CD4-positive, alpha-beta T cell treated with Interleukin-6 at 100 ng/mL for 8 hours (primary cell): ENCODE measurements around the gene COX14.
"Not testable (repeated sequence)": the region's sequence is repeated elsewhere in the genome, so short reads cannot be mapped to it uniquely, and the experiment has no call there.

ENCODE experiments used
- DNase-seq: peaks from one replicate; pipeline ENCODE4 v3.0.0-alpha.2; 2020; ENCODE audit warnings: mixed read lengths, low spot score

COX14 gene

GRCh38 chr12:50107416-50108268 lies 4.4 kb upstream of the COX14 start:
- no peak for DNase-seq

GRCh38 chr12:50109319-50109718 lies 2.7 kb upstream of the COX14 start:
- no peak for DNase-seq

- no peak for DNase-seq
Measured at GRCh38 chr12:50110127-50110761, 1.8 kb upstream of the COX14 start.

- no peak for DNase-seq
Measured at GRCh38 chr12:50110762-50111351, 1.2 kb upstream of the COX14 start.

GRCh38 chr12:50111395-50111692 lies 692 bp upstream of the COX14 start:
- DNase-seq, result no peak

GRCh38 chr12:50112456-50113218 lies 601 bp downstream of the COX14 start:
- DNase-seq, result no peak

- no peak for DNase-seq
Measured at GRCh38 chr12:50117057-50117622, 5.1 kb downstream of the COX14 start.

- no peak for DNase-seq
Measured at GRCh38 chr12:50119387-50119786, 7.4 kb downstream of the COX14 start.

- no peak for DNase-seq
Measured at GRCh38 chr12:50120521-50120920, 8.5 kb downstream of the COX14 start.

GRCh38 chr12:50120953-50121352 lies 8.9 kb downstream of the COX14 start:
- DNase-seq, result no peak

GRCh38 chr12:50121641-50122040 lies 9.6 kb downstream of the COX14 start:
- DNase-seq, result no peak

GRCh38 chr12:50123203-50123602 lies 11.2 kb downstream of the COX14 start:
- no peak for DNase-seq

- DNase-seq, result no peak
Measured at GRCh38 chr12:50127546-50127945, 15.5 kb downstream of the COX14 start.

- no peak for DNase-seq
Measured at GRCh38 chr12:50129290-50129689, 17.3 kb downstream of the COX14 start.

- DNase-seq, result peak; percentile 37
Measured at GRCh38 chr12:50132505-50133135, 20.6 kb downstream of the COX14 start.

GRCh38 chr12:50142993-50143392 lies 31.0 kb downstream of the COX14 start:
- DNase-seq, result no peak

GRCh38 chr12:50145439-50145838 lies 33.4 kb downstream of the COX14 start:
- DNase-seq, result no peak

- no peak for DNase-seq
Measured at GRCh38 chr12:50147281-50147680, 35.2 kb downstream of the COX14 start.

GRCh38 chr12:50148011-50148410 lies 36.0 kb downstream of the COX14 start:
- DNase-seq, result not testable (repeated sequence)

- DNase-seq, result no peak
Measured at GRCh38 chr12:50149311-50149710, 37.3 kb downstream of the COX14 start.

GRCh38 chr12:50151047-50151687 lies 39.1 kb downstream of the COX14 start:
- no peak for DNase-seq
